ELF-1 (cell line): ENCODE measurements around the gene CACNA1S.
A peak's percentile ranks its signal among the peaks of the same experiment; 100 is the strongest.

Source experiments
- DNase-seq: peaks from one replicate; pipeline ENCODE4 v3.0.0-alpha.2; 2016; ENCODE audit warnings: low read depth, low spot score

CACNA1S gene

GRCh38 chr1:201140235-201140940 is 28.2 kb upstream of the CACNA1S start:
- DNase-seq = peak; percentile 46

DNA sequence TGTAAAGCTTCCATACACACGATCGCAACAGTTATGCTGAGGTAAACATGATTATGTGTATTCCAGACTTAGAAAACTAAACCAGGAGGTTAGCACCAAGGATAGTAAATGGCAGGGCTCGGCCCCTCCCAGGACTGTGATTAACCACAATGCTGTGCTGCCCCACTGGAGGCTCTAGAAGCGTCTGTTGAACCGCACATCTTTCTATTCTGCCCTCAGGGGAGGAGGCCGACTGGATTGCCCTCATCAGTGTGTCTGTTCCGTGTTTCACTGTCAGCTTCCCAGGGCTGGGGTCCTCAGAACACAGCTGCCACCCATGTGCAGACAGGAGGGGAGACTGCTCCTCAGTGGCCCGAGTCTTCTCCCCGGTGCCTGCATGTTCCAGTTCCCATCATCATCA is 27.5 kb upstream of the CACNA1S start:
- no peak for DNase-seq

- no peak for DNase-seq
These were observed 27.1 kb upstream of the CACNA1S start for GRCh38 chr1:201139306-201139705.

GRCh38 chr1:201138311-201138840 is 26.1 kb upstream of the CACNA1S start:
- DNase-seq = no peak

DNA sequence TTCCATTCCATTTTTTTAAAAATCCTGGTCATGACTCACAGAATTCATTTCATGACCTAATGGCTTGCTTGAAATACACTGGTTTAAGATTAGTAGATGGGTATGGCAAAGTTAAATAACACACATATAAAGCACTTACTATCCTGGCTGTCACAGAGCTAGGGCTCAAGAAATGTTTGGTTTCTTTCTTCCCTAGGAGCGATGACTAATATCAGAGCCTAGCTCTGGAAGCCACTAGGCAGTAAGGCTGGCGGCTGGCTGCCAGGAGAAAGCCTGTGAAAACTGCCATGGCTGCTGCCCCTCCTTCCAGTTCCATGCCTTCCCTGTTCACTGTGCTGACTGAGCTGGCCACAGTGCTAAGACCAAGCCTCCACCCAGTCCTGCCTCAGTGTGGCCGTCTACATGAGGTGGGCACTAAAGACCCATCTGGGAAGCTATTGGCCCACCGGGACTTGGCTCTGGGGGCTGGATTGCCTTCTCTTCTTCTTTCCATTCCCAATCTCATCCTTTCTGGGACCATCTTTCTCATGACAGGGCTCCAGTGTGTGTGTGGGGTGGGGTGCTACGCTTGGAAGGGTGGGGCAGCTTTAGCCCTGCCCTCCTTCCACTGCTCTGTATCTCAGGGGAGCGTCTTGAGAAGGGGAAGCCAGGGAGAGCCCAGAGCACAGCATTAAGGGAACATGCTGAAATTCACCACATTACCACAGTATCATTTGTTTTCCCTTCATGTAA is 25.5 kb upstream of the CACNA1S start:
- no peak for DNase-seq

DNA sequence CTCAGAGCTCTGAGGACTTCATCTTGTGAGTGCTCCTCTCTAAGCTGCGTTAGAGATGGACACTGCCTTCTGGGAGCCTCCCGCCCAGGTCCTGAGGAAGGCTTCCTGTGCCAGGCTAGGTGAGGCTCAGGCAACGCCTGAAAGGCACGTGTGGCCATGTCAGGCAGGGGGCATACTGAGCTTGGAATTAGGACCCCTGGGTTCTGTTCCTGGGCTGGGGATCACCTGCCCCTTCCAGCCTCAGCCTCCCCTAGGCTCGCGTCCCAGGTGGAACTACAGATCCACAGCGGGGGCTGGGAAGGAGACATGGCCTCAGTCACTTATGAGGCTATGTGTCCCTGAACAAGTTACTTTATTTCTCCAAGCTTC is 24.8 kb upstream of the CACNA1S start:
- DNase-seq = no peak

DNA sequence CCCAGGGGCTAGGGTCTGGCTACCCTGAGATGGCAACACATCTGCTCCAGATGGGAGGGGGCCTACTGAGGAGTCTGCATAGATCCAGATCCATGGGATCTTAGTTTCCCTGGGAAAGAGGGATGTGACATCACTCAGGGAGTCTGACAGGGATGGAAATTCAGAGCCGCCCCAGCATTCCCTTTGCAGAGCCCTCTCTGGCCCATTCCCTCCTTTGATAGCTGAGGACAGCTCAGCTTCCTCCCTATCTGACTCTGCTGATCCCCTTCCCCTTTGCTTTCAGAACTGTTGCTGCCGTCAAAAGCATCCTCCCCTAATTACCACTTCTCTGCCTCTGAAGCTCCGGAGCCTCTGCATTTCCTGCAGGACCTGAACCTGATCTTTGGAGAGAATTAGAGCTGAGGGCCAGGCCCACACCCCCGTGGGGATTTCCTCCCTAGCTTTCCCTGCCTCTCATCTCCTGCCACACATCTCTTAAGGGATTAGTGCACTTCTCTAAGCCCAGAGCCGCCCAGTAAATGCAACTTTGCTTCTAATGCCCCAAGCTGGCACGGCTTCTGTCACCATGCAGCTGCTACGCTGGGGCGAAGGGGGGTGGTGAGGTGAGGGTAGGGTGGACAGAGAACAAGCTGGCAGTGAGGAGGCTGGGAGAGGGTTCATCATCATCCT is 24.3 kb upstream of the CACNA1S start:
- peak; percentile 32 for DNase-seq

DNA sequence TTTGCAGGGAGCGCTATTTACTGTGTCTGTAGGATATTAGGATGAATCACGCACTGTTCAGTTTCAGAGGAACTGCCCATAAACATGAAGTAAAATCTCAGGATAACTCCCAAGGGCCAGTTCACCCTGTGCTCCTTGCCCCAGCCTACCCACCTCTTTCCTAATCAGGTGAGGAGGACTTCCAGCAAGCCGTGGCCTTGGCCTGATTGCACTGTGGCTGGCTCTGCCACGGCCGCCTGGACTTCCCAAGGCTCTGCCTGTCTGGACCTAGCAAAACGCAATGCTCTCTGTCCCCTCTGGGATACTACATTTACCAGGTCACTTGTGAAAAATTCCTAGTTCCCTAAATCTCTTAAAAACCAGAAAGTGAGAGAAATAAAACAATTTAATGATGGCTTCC is 22.2 kb upstream of the CACNA1S start:
- no peak for DNase-seq

GRCh38 chr1:201131398-201131797 is 19.2 kb upstream of the CACNA1S start:
- no peak for DNase-seq

DNA sequence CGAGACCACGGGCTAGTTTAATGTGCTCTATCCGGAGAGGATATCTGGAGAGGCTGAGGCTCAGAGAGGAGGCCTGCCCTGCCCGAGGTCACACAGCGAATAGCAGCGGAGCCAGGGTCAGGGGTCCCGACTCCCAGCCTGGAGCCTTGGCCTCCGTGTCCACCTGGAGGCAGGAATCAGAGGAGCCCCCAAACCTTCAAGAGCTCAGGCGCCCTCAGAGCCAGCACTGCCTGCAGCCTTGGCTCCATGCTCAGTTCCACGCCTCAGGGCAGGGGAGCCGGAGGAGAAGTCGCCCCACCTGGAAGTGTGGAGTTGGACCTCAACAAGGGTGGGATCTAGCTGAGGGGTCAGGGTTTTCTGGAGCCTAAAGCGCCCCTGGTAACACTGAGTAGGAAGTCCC is 16.7 kb upstream of the CACNA1S start:
- no peak for DNase-seq

DNA sequence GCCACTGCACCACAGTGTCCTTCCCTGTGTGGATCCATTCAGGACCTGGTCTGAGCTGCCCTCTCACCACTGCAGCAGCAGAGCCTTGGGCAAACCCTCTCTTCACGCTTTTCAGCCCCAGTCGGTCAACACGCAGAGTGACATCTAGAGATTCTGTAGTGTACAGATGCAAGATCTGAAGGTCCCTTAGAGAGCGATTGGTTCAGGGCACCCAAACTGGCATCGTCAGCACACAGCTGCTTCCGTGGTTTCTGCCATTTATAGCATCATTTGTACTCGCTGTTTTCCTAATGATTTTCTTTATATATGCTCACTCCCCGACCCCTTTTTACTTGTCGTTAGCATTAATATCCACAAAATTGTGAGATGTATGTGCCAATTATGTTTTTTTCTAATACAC is 16.2 kb upstream of the CACNA1S start:
- DNase-seq = no peak

DNA sequence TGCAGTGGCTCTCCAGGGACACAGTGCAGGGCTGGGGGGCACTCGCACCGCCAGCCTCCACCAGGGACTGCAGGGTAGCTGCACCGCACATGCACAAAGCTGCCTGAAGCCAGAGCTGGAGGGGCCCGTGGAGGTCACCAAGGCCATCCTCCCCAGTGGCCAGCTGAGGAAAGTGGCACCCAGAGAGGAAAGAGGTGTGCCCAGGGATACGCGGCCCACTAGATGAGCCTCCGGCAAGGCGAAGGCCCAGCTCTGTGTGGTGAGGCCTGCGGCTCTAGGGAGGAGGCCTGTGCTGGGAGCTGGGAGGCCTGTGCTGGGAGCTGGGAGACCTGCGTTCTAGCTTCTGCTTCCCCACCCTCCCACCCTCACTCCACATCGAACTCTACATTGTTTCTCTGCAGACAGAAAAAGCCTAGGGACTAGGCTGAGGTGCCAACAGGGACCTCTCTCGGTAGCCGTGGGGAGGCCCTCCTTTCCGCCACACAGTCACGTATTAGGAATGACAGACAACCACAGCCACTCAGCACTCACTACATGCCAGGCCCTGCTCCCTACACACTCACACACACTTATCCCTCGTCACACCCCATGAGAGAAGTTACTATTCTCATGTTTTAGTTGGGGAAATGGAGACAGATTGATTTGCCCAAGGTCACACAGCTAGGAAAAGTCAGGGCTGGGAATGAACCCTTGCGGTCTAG is 15.7 kb upstream of the CACNA1S start:
- no peak for DNase-seq

DNA sequence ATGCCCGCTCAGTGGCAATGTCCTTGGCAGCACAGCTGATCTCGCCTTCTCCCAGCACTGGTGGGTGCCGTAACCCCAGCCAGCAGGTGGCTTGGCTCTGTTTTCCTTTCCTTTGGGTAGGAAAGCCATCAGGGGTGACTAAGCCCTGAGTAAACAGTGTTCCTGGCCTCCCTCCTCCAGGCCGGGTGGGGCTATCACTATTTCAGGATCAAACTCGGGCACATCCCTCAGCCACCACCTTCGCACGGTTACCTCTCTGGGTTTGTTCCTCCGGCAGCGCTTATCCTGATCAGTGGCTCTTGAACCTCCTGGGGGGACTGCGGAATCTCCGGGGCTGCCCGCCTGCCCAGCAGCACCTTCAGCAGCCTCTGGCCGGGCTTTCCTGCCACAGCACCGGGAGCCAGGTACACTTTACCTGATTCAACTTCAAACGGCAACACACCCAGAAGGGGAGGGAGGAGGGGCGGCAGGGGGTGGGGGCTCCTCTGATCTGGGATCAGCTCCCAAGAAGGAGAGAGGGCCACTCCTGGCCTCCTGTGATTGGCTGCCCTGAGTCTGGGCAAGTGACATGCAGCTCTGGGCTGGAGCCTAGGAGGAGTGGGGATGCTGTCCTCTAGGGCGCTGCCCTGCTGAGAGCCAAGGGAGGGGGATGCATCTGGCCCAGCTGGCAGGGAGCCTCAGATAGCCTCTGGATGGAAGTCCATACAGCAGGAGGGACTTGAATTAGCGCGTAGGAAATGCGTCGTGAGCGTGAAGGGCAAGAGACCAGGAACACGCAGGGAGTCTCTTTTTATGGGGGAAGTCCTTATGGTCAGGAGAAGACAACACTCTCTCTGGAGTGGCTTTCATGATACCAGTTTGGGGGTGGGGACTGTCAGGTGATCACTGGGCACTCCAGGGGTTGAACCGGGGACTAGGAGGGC is 14.9 kb upstream of the CACNA1S start, which contains the start of gene ASCL5:
Gene ASCL5, minus strand, starts transcription at position 353 of the 923 bp plus-strand sequence. CDS start 11,812 bp downstream, outside the sequence.
- peak; percentile 31 for DNase-seq

DNA sequence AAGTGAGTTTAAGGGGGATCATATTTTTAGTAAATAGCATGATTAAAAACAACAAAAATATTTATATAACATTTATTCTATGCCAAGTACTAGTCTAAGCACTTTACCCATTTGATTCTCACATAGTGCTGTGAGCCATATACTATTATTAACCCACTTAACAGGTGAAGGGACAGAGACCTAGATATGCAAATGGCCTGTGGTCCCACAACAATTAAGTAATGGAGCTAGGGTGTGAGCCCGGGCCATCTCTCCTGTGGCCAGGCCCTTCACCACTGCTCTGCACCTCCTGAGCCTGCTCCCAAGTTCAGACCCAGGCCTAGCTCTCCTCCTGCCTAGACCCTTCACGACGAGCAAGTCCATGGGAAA is 14.2 kb upstream of the CACNA1S start:
- DNase-seq = no peak

GRCh38 chr1:201125800-201126199 is 13.6 kb upstream of the CACNA1S start:
- no peak for DNase-seq

DNA sequence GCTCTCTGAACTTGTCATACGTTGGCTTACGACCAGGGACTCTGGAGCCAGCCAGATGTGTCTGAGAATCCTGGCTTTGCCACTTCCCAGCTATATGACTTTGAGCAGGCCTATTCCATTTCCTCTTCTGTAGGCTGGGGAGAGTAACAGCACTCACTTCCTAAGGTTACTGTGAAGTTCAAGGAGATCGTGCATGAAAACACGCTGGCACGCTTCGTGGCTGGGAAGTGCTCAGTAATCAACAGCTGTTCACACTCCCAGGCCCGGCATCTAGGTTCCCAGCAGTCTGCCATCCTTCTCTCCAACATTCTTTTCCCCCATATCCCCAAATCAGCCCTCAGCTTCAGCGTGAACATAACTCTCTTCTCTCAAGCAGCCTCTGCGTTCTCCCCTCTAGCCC is 12.8 kb upstream of the CACNA1S start:
- DNase-seq = no peak

- no peak for DNase-seq
These were observed 11.6 kb upstream of the CACNA1S start for GRCh38 chr1:201123866-201124265.

DNA sequence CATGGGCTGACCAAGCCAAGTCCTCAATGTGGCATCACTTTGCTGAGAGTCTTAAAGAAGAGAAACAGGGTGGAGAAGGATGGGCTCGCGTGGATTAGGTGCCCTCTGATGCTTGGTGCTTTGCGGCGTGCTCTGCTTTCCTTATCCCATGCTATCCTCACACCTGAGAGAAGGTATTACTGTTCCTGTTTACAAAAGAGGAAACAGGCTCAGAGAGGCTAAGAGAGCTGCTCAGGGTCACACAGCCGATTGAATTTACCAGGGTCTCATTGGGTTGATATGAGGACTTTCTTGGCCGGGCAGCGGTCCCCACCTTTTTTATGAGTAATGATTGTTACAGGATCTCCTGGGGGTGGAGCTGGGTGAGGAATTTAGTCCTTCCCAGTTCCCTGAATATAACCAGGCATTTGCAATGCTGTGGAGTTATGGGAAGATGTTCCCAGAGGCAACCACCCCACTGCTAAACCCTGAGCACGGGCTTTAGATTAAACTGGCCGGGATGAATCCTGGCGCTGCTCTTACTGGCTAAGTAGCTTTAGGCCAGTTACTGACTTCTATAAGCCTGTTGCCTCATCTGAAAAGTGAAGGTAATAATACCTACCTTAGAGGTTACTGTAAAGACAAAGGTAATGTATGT is 10.2 kb upstream of the CACNA1S start:
- no peak for DNase-seq

- peak; percentile 71 for DNase-seq
These were observed 7.3 kb upstream of the CACNA1S start for GRCh38 chr1:201119206-201120197.
